CD1c-positive myeloid dendritic cell (primary cell): ENCODE results near the gene PARVB.

Experiments
- DNase-seq: peaks from one replicate; pipeline ENCODE4 v3.0.0-alpha.2; 2016; ENCODE audit errors: extremely low spot score

The PARVB gene

GRCh38 chr22:44215287-44215686 lies 191.2 kb downstream of the PARVB start:
- no peak for DNase-seq

DNA sequence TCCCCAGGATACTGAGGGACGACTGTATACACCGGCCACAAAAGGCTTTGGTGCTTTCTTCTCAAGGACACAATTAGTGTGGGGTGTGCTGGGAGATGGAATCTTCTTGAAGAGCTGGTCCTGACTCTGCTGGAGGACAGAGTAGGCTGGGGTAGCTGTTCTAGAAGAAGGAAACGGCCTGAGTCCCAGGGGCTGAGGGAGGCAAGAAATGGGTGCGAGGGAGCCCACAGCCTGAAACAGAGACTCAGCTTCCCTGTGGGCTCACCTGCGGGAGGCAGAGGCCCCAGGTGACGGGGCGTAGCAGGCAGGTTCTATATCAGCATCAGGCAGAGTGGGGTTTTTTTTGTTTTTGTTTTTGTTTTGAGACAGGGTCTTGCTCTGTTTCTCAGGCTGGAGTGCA lies 193.2 kb downstream of the PARVB start:
- no peak for DNase-seq

GRCh38 chr22:44218071-44218470 lies 194.0 kb downstream of the PARVB start:
- DNase-seq, result no peak

DNA sequence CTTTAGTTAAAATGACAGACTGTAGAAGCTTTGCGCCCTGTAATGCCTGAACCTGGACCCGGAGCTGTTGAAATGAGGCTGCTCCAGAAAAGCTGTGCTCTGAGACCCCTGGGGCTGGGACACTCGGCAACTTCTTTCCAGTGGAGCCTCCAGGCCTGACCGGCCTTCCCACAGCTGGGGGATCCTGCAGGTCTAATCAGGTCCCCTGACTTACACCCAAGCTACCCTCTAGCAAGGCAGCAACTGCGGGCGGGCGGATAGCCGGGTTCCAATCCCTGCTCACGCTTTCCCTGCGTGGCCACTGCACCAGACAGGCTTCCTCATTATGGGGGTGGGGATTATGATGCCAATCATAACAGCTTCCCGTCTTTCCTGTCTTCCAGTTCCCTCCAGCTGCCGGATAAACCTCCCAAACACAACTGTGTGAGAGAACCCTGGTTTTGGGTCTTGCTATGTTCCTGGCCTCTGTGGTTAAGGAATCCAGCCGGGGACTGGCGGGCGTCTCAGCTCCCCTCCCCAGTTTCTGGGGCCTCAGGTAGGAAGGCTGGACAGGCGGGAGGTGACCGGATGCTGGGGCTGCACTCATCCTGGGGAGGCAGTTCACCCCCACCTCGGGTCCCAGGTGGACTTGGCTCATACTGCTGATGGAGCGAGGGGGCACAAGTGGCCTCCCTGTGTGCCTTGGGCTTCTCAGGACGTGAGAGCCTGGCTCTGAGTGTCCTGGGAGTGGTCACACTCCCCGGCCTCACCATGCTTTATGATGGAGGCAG lies 195.2 kb downstream of the PARVB start:
- no peak for DNase-seq

DNA sequence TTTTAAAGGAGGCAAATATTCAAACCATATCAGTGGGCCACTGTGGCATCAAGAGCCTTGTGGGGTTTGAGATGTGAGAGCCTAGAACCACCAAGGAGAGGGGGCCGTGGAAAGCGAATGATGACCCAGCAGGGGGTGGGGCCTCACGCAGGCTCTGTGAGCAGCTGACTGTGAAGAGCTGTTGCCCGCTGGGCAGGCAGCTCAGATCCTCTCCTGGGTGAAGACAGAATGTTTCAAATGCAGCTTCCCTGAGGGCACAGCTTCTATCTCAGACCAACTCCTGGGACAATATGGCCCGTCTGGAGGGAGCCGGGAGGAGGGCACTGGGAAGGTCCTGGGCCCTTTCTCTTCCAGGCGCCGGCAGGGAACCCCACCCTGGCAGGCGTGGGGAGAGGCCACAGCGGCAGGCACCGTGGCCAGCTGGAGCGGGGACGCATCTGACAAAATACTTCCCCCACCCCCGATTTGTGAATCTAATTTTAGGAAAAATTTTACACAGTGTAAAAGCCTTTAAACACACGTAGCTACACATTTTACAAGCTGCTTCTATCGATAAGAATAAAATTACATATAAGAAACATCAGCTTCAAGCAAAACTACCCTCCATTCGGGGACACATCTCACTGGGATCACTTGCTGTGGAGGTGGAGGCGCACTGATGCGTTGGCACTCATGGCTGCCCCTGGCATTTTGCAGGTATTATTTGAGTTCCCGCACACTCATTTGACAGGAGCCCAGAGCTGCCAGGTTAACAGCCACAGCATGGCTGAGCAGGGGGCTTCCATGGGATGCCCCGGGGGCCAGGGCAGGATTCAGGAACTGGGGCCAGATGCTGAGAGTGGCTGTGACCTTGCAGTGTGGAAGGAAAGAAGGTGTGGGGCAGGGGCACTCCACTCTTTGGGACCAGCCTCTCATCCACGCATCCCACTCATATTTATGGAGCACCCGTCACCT lies 196.9 kb downstream of the PARVB start:
- DNase-seq, result no peak

DNA sequence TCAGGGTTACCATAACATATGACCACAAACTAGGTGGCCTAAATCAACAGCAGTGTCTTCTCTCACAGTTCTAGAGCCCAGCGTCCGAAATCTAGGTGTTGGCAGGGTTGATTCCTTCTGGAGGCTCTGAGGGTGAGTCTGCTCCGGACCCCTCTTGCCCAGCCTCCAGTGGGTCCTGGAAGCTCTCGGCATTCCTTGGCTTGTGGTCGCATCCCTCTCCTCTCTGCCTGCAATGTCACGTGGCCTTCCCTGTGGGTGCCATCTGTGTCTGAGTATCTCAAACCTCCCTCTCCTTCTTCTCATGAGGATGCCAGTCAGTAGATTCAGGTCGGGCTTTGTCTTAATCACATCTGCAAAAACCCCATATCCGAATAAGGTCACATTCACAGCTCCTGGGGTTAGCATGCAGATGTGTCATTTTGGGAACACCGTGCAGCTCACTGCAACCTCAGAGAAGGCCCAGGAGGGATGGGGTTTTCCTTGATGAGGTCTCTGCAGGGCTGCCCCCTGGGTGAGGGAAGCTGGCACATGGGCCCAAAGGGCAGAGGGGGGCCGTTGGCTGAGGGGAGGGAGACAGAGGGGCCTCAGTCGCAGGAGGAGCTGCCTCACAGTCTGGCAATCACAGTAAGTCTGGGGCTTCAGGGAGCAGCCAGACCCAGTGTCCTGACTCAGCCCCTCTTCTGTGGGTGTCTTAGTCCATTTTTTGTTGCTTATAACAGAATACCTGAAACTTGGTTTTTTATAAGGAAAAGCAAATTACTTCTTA lies 197.8 kb downstream of the PARVB start:
- DNase-seq, result no peak
